Osteoblast (primary cell): ENCODE measurements around the gene SLC38A9. TPM values are rescaled to one million over a fixed set of nuclear protein-coding genes. Genes with fewer than 3 reads are reported as not detected.

ENCODE experiments used
- DNase-seq: peaks from one replicate; pipeline ENCODE4 v3.0.0; 2011; ENCODE audit warnings: low spot score, mixed read lengths; ENCODE audit not compliant: insufficient read length; ENCODE audit errors: missing footprints
- H2AFZ ChIP-seq: 2 replicates; pipeline ENCODE4 v1.6.0; 2011; ENCODE audit warnings: mild to moderate bottlenecking, low read length
- H3K27ac ChIP-seq: 2 replicates; pipeline ENCODE4 v1.5.1; 2011; ENCODE audit warnings: mild to moderate bottlenecking, low read depth, low read length, moderate library complexity
- H3K27me3 ChIP-seq: 2 replicates; pipeline ENCODE4 v1.6.0; 2012; ENCODE audit warnings: mild to moderate bottlenecking, control low read depth, inconsistent platforms, low read length, moderate library complexity; ENCODE audit not compliant: insufficient read depth
- H3K36me3 ChIP-seq: 2 replicates; pipeline ENCODE4 v1.5.1; 2011; ENCODE audit warnings: mild to moderate bottlenecking, low read length, control low read depth, moderate library complexity; ENCODE audit not compliant: insufficient read depth
- H3K4me1 ChIP-seq: 2 replicates; pipeline ENCODE4 v1.5.1; 2011; ENCODE audit warnings: mild to moderate bottlenecking, low read length, control low read depth, moderate library complexity; ENCODE audit not compliant: insufficient read depth
- H3K4me2 ChIP-seq: 2 replicates; pipeline ENCODE4 v1.6.0; 2011; ENCODE audit warnings: mild to moderate bottlenecking, low read length; ENCODE audit not compliant: insufficient read depth
- H3K4me3 ChIP-seq: fragments of 200-600 bp; sonication (generic); 3 replicates; pipeline ENCODE4 v1.5.1; 2012; ENCODE audit warnings: mild to moderate bottlenecking, low read length, inconsistent platforms; ENCODE audit not compliant: insufficient read depth
- H3K79me2 ChIP-seq: 2 replicates; pipeline ENCODE4 v1.6.0; 2012; ENCODE audit warnings: mild to moderate bottlenecking, low read length, control low read depth, inconsistent platforms; ENCODE audit not compliant: insufficient read depth
- H3K9me3 ChIP-seq: 2 replicates; pipeline ENCODE4 v1.5.1; 2011; ENCODE audit warnings: low read depth, low read length, control low read depth
- H4K20me1 ChIP-seq: 2 replicates; pipeline ENCODE4 v1.6.0; 2012; ENCODE audit warnings: mild to moderate bottlenecking, low read length, control low read depth; ENCODE audit not compliant: insufficient read depth
- CTCF ChIP-seq: IDR thresholded peaks from 2 replicates; pipeline ENCODE4 v1.5.1; 2011; ENCODE audit warnings: mild to moderate bottlenecking, low read depth, low read length, moderate library complexity; ENCODE audit errors: extremely low read depth
- total RNA-seq: library from RNA; depleted of rRNA; stranded (reverse); fragments of >200 nt; gene quantifications from 2 replicates; pipeline ENCODE4 v1.2.3, GENCODE V29; 2012

SLC38A9 gene
- total RNA-seq, 1 donor, result 42.3 TPM

DNA sequence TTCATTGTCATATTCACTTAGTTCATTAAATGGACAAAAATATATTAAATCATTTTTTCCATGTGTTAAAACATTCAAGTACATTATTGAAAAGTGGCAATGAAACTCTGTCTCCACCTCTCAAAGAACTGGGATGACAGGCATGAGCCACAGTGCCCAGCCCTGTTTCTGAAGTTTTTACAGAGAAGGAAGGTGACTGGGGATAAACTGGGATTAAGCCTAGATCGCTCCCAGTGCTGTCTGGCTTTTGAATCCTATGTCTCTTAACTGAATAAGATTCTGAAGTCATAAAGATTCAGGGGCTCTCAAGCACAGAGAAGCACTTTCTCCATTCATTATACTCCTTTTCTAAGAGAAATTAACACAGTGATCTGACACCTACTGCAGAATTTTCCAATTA is 88.3 kb downstream of the SLC38A9 start:
- H3K36me3 ChIP-seq, result no peaks in the 10 kb centered on the region
- H3K27ac ChIP-seq, result no peak overlapping the region

GRCh38 chr5:55622460-55622859 is 89.7 kb downstream of the SLC38A9 start:
- H2AFZ ChIP-seq, result no peak overlapping the region
- no peaks in the 10 kb centered on the region for H3K4me1 ChIP-seq
- H3K27me3 ChIP-seq, result no peaks in the 10 kb centered on the region
- TF ChIP-seq CTCF, result no peak
- H3K4me3 ChIP-seq, result no peak overlapping the region
- DNase-seq, result no peak
- H3K79me2 ChIP-seq, result no peaks in the 10 kb centered on the region
- no peaks in the 10 kb centered on the region for H4K20me1 ChIP-seq
- no peaks in the 10 kb centered on the region for H3K36me3 ChIP-seq
- no peak overlapping the region for H3K4me2 ChIP-seq
- H3K9me3 ChIP-seq, result no peaks in the 10 kb centered on the region
- no peak overlapping the region for H3K27ac ChIP-seq

More for the DNA sequence above, 88.3 kb downstream of the SLC38A9 start:
- Histone ChIP-seq H3K9me3 (no peaks in the 10 kb centered on the region), H3K4me3 (no peak overlapping the region), H3K27me3 (no peaks in the 10 kb centered on the region), H3K4me2 (no peak overlapping the region), H2AFZ (no peak overlapping the region), H3K79me2 (no peaks in the 10 kb centered on the region), H3K4me1 (no peaks in the 10 kb centered on the region), H4K20me1 (no peaks in the 10 kb centered on the region)
- no peak for DNase-seq
- no peak for TF ChIP-seq CTCF

GRCh38 chr5:55621229-55621628 is 90.9 kb downstream of the SLC38A9 start:
- Histone ChIP-seq H3K36me3 (no peaks in the 10 kb centered on the region), H3K27me3 (no peaks in the 10 kb centered on the region), H3K79me2 (no peaks in the 10 kb centered on the region), H3K4me3 (no peak overlapping the region), H3K9me3 (no peaks in the 10 kb centered on the region), H4K20me1 (no peaks in the 10 kb centered on the region), H2AFZ (no peak overlapping the region), H3K4me2 (no peak overlapping the region), H3K27ac (no peak overlapping the region), H3K4me1 (no peaks in the 10 kb centered on the region)
- TF ChIP-seq CTCF, result no peak
- DNase-seq, result no peak

DNA sequence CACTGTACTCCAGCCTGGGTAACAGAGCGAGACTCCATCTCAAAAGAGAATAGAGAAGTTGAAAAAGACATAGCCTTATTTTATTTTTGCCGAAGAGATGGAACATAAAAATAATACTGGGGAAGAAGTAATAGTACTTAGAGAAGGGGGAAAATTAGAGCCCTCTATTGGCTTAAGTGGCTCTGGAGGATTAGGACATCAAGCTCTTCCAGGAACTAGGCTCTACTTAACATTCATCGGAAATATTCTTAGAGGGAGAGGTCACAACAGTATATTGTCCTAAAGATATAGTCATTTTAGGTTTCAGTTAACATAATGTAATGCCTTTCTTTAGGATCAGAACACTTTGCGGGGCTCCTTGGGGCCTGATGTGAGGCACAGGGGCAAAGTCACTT is 91.4 kb downstream of the SLC38A9 start:
- Histone ChIP-seq H2AFZ (no peak overlapping the region), H3K27ac (no peak overlapping the region), H3K4me3 (no peak overlapping the region), H3K4me1 (no peaks in the 10 kb centered on the region), H3K9me3 (no peaks in the 10 kb centered on the region), H3K4me2 (no peak overlapping the region), H3K79me2 (no peaks in the 10 kb centered on the region), H3K36me3 (no peaks in the 10 kb centered on the region), H4K20me1 (no peaks in the 10 kb centered on the region), H3K27me3 (no peaks in the 10 kb centered on the region)
- no peak for TF ChIP-seq CTCF
- DNase-seq, result no peak
